NCI-H345 treated with DMSO at 0.1 percent for 48 hours (cell line): ENCODE measurements around the gene SRSF9.

Experiments used
- DNase-seq: peaks from one replicate; lab custom pipeline; 2025; ENCODE audit not compliant: unreplicated experiment; lab: John Stamatoyannopoulos, UW

Gene SRSF9

DNA sequence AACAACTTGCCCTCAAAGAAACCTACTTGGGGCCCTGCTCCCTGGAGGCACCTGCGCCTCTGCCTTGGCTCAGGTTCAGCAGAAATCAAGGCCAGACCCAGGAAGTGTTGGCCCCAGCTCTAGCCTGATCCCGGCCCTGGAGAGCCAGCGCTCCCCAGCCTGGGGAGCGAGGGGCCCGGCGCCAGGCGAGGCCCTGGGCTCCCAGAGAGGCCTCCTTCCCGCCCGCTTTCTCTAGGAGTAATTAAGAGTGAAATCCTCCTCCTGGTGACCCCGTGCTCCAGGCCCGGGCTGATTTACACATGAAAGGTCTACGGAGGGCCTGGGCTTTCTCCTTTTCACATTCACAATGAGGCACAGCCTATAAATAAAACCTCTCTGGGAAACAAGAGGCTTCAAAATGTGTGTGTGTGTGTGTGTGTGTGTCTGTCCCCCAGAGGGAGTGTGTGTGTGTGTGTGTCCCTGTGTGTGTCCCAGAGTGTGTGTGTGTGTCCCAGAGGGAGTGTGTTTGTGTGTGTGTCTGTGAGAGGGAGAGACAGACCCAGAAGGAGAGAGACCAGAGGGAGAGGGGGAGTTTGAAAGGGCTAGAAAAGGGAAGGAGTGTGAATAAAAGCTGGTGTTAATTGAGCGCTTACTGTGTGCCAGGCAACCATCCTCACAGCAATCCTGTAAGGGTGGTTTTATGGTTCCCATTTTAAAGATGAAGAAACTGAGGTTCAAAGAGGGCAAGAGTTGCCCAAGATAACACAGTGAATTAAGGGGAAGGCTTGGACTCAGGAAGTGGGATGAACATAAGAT lies 55.5 kb downstream of the SRSF9 start:
- DNase-seq, result no peak

DNA sequence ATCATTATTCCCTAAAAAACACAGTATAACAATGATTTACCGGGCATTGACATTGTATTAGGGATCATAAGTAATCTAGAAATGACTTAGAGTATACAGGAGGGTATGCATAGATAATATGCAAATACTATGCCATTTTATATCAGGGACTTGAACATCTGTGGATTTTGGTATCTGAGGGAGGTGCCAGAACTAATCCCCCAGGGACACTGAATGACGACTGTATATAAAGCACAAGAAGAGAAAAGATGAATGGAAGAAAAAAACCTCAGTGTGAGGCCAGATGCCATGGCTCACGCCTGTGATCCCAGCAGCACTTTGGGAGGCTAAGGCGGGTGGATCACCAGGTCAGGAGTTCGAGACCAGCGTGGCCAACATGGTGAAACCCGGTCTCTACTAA lies 57.1 kb downstream of the SRSF9 start:
- DNase-seq, result no peak
